ENCODE results near the gene CYP24A1.

The CYP24A1 gene

DNA sequence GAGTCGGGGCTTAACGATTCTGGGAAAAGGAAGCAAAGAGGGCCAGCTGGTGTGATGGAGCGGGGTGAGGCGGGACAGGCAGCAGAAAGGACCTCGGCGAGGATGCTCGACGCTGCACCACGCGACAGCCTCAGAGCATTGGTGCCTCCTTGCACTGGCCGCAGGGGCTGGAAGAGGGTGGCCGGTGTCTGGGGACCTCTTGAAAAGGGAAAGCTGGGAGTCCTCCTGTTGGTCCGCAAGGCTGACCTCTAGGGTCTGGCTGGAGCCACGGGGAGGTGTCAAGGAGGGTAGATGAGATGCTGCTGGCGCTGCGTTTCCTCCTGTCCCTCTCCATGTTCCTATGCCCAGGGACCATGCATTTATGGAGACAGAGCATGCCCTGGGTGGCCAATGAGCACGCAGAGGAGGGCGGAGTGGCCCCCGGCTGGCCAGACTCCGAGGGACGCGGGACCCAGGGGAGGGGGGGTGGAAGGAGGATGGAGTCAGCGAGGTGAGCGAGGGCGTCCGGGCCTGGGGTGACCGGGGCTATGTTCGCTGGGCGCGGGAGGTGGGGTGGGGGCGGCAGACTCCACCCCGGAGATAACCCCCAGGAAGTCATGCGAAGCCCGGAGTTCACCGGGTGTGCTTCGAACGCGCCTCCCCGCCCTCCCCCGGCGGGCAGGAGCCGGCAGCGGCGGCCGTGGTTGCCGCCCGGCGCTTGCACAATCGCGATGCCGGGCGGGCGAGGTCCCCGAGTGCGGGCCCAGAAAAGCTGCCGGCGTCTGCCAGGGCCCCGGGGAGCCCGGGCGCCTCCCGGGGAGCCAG lies at the start of gene CYP24A1:
CYP24A1 (minus strand) TSS at position 334 of the 804 bp plus-strand sequence. CDS start 407 bp downstream, outside the sequence.
- DNase-seq, result no peak

DNA sequence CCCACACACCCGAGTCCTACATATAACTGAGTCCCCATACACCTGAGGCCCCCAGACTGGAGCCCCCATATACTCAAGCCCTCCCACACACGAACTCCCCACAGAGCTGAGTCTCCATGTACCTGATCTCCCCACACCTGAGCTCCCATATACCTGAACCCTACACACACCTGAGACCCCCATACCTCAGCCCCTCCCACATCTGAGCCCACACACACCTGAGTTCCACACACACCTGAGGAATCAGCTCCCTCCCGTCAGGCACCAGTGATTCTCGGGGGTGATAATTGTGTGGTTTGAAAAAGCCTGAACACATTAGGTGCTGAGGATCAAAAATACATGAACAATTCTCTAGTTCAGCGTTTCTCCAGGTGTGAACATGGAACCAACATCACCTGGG lies 49.5 kb upstream of the CYP24A1 start:
- no peak for DNase-seq

DNA sequence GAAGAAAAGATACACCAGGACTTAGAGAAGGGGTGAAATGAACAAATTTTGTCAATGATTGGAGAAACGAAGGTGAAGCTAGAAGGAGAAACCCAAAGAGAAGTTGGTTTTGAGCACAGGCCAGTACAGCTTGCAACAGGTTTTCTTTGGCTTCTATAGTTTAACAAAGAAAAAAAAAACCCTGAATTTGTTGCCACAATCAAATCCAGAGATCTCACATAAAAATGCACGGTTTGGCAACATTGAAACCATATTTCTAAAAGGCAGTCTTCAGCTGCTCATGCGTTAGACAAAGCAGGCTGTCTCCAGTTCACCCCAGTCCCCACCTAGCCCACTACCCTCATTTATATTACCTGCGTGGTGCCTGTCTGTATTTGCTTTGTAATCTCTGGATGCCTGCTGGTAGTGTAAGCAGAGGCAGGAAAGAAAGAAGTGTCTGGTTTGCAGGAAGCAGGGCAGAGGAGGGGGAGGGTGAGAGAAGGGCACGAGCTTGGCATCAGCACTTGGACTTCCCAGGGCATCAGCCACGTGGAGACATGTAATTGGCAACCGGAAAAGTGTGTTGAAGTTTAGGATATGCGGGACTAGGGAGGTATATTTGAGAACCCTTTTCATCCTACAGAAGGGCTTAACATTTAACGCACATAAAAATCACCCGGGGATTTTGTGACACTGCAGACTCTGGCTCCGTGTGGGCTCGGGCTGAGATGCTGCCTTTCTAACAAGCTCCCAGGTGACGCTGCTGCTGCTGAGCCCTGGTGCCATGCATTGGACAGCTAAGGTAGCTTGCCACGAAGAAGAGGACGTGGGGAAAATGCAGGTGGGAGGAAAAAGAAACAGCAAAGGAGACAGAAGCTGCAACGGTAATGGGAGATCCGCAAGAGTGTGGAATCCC lies 48.5 kb upstream of the CYP24A1 start:
- DNase-seq, result peak; percentile 27

DNA sequence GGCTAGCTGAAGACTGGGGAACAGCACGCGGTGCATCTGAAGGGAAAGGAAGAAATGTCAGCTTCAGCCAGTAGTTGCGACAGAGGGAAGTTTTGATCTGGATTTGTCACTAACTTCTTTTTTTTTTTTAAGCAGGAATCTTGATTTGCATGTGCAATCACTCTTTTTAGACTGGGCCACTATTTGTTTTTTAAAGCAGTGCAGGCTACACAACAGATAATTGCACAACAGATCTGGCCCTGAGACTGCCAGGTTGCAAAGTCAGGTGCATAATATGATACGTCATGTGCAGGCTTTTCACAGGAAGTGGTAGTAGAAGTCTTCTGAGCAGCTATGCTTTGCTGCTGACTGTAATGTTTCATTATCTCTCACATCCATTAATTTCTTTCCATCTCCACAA lies 47.6 kb upstream of the CYP24A1 start:
- no peak for DNase-seq

DNA sequence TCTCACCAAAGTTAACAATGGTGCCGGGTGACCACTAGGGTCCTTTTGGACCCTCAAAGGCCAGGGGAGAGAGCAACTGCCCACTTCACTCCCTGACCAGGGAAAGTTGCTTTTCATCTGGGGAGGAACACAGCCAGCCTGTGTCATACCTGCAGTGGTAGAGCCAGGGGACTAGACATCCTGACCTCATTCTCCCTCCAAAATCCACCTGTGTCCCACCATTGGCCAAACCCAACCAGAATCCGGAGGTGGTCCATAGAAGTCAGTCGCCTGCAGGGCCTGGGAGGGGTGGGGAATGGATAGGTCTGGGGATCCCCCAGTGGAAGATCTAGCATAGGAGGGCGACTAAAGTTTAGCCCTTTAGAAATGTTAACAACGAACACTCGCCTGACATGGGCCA lies 46.9 kb upstream of the CYP24A1 start:
- no peak for DNase-seq

DNA sequence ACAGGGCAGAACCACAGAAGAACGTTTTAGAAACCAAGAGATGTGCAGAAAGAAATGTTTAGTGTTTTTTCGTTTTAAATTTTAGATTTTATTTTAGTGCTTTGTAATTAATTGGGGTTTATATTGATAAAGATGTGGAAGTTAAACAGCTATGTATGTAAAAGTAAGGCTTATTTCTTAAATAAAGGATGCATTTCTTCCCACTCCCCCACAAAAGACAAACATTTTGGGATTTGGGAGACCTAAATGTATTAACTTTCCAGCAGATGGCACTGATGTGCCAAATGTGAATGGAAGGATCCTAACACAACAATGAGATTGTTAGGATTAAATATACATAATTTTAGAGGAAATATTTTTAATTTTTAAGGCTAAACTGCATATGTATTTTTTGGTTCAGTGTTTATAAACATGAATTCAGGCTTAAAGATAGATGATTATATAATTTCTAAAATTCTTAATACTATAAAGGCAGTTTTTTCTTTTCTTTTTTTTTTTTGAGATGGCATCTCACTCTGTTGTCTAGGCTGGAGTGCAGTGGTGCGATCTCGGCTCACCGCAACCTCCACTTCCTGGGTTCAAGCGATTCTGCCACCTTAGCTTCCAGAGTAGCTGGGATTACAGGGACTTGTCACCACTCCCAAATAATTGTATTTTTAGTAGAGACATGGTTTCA lies 46.1 kb upstream of the CYP24A1 start:
- DNase-seq, result no peak

DNA sequence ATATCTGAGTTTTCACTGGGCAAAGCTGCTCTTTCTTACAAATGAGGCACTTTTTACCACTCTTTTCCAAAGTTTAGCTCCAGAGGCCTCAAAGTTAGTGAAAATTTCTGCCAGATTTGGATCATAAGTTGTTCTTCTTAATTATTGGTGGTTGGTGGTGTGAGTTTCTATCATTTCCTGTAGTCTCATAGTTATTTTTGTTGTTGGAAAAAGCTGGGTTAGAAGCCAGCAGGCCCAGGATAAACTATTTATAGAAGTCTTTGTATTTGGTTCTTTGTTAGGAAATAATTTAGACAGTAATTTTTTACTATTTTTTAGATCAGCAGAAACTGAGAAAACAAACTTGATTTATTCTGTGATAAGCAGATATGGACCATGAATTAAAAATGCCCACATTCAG lies 44.7 kb upstream of the CYP24A1 start:
- DNase-seq, result no peak

DNA sequence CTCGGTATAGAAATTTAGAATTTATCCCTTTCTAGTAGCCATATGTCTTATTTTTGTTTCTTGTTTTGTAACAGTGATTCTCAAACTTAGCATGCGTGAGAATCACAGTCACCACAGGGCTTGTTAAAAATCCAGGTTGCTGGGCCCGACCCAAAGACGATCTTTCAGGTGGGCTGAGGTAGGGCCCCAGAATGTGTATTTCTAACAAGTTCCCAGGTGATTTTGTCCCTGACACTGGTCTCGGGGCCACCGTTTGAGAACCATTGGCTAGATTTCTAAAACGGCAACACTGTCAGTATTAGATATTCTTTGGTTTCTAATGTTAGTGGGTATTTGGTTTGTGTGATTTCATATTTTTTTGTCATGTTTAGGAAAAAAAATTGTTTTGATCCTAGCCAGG lies 44.0 kb upstream of the CYP24A1 start:
- no peak for DNase-seq

DNA sequence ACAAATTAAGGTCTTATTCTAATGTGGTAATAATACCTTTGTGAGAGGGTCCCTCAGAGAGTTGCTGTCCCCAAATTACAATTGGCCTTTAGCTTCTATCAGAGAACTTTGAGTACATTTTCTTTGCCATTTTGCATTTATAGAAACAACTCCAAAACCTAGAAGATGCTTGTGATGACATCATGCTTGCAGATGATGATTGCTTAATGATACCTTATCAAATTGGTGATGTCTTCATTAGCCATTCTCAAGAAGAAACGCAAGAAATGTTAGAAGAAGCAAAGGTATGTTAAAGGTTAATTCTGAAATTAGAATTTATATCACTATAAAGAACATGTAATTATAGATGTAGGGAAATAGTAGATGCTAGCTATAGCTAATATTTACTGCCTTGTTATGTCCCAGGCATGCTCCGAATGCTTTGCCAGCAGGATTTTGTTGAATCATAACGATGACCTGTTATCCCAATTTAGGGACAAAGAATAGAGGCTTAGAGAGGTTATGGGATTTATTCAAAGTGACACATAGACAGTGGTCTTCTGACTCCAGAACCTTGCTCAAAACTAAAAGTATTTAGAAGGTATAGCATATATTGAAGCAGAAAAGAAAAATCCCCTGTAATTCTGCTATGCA lies 41.5 kb upstream of the CYP24A1 start:
- DNase-seq, result no peak

DNA sequence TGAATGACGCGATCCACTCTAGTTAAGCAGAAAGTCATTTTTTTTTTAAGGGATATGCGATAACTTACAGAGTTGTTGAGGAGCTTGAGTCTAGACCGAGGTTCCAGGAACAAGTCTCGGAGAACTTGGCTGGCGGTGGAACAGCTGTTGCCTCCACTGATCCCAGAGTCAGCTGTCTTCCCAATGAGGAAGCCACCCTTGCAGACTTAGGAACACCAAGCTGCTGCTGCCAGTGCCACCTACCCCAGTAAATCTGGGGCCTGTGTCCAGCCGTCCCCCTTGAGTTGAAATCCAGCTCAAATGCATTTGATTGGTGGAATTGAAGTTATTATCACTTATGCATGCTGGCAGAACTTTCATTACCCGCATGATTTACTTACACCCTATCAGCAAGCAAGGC lies 40.8 kb upstream of the CYP24A1 start:
- DNase-seq, result no peak

DNA sequence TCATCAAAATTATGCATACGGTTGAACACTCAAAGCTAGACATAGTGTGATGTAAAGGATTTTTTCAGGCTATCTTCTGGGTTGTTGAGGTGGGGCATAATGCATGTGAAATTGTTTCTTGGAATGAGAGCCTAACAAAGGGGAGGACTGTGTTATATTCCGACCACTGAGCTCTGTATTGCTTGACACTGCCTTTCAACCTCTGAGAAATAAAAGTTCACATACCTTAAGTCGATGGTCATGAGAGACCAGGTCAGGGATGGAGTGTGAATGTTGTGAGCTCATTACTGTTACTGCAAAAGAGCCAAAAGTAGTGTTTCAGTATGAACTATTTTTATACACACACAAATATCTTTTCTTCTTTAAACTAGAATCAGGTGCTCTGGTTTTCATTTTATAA lies 39.1 kb upstream of the CYP24A1 start:
- no peak for DNase-seq

DNA sequence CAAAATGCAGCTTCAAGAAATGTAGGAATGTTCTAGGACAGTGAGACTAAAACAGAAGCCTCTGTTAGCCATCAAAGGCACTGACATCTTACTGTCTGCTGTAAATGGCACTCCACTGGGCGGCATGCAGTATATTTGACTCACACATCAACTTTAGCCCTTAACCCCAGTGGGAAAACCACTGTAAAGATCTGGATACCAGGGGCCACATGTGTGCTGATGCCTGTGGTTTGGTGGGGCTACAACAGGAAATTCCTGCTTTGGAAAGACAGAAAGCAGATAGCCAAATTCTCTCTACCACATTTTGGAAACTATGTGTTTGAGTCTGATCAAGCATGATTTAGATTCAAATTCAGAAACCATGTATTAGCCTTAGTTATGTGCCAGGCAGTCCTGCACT lies 38.4 kb upstream of the CYP24A1 start:
- no peak for DNase-seq

DNA sequence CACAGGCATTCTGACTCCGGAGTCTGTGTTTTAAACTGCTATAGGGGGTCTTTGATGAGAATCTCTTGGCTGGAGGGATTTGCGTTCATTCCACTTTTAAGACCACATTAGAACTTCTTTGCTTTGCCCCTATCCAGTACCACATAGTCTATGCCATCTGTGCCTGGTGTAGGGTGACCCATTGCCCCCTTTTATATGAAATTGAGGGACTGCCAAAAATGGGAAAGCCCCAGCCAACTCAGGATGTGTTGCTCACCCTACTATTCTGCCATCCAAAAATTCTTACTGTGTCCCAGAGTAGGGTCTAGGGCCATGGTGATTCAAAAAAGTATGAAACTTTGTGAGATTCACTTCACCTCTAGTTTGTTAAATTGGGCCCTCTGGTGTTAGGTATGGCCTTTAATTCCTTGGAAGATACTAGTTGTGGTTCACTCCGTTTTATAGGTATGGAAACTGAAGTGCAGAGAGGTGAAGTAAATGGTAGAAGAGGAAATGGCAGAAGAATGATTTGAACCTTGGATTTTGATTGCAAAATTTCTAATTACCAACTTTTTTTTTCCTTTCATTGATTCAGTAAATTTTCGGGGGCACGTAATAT lies 35.5 kb upstream of the CYP24A1 start:
- no peak for DNase-seq

DNA sequence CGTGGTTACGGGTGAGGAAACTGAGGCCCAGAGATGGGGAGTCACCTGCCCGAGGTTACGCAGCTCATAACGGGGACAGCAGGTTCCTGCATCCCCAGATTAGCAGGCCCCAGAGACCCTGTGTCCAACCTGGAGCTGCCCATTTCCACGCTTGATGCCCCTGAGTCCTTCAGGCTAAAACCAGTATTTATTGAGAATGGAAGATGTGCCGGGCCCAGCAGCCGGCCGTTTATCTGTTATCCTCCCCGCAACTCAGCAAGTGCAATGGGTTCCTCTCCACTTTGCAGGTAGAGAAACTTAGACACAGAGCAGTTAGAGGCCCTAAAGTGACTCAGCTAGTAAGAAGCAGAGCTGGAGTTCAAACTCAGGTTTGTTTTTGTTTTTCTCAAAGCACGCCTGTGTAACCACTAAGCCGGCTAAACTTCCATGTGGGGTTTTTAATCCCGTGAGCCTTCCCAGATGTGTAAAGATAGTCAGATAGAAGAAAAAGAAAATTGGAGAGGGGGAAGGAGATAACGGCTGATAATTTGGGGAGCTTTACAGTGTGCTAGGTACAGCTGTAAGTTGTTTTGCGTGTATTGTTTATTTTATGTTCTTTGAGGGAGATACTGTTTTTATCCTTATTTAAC lies 34.9 kb upstream of the CYP24A1 start:
- no peak for DNase-seq

DNA sequence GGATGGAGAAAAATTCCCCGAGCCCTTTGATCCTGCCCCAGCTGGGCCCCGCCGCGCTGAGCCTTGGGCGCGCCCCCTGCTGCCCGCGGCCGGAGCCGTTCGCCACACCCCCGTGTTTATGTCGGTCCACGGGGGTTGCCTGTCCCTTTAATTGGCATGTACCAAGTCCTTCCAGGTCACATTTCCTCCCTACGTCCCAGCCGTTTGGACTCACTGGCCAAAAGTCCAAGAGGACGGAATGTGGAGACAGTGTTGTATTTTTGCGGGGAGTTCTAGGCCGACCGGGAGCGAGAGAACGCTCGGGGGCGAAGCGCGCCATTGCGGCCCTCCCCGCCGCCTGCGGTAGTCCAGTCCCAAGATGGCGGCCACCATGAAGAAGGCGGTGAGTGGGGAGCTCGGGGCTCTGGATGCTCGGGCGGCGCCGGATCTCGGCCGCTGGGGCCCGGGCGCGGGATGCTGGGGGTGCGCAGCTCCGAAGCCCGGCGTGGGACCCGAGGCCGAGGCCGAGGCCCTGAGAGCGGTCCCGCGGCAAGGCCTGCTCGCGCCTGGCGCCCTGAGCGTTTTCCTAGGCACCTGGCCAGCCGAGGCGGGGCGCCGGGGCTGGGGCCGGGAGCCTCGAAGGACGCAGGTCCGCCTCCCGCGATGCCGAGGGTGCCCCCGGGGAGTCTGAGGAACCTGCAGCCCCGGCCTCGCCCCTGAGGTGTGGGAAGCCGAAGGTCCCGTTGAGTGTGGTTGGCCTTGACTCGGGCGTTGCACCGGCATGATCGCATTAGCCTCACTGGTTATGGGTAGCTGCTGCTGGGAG lies 34.2 kb upstream of the CYP24A1 start, which contains the start of gene PFDN4:
PFDN4 (plus strand) TSS at position 345 of the 805 bp plus-strand sequence; CDS start at position 359, 14 bp downstream.
- peak; percentile 31 for DNase-seq

DNA sequence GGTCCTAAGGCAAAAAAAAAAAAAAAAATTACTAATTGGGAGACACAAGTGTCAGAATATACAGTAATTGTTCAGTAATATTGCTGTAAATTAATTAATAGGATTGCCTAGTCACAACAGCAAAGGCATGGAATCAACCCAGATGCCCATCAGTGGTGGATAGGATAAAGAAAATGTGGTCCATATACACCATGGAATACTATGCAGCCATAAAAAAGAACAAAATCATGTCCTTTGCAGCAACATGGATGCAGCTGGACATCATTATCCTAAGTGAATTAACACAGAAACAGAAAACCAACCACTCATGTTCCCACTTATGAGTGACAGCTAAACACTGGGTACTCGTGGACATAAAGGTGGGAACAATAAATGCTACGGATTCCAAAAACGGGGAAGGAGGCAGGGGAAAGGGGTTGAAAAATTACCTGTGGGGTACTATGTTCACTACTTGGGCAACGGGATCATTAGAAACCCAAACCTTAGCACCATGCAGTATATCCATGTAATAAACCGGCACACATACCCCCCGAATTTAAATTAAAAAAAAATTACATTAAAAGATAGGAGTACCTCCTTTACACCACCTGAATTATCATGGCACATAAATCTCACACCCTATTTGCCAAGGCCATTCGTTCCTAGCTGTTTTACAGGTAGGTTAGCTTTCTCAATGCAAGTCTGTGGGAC lies 33.4 kb upstream of the CYP24A1 start:
- DNase-seq, result no peak

DNA sequence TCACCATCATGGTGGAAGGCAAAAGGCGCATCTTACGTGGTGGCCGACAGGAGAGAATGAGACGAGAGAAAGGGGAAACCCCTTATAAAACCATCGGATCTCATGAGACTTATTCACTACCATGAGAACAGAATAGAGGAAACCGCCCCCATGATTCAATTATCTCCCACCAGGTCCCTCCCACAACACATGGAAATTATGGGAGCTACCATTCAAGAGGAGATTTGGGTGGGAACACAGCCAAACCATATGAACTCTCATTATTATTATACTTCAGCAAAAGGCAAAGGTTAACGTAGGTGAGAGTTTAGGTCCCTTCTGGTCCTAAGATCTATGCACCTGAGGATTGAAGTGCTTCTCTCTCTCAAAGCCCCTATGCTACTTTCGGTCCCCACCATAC lies 31.7 kb upstream of the CYP24A1 start:
- DNase-seq, result no peak

DNA sequence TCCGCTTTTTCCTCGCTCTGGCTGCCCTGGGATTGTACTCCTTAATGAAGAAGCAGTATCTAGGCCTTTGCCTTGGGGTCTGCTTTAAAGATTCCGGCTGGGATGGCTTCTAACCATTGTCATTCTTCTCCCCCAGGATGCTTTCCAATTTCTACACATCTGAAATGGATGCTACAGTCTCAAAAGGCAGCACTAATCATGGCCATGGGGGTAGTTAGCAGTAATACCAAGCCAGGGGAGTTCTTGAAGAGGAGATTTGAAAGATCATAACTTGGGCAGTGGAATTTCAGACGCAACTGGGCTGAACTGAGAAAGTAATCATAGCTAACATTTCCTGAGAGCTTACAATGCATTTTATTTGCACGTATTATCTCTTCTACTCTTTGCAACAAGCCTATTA lies 30.7 kb upstream of the CYP24A1 start:
- no peak for DNase-seq

DNA sequence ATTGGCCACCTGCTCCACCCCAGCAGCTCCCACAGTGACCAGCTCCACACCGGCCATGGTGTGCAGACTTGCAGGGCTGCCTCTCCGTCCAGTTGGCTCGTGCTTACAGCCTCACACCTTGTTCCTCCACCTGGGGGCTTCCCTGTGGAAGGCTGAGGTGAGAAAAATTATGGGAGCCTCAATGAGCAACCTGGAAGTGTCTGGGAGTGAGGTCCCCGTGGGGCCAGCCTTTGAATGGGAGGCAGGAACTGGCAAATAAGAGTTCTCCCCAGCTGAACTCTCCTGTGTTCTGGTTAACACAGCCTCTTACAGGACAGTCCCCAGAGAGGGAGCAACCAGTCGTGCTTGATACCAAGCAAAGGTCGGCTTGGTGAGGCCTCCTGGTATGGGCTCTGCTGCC lies 30.3 kb upstream of the CYP24A1 start:
- no peak for DNase-seq

DNA sequence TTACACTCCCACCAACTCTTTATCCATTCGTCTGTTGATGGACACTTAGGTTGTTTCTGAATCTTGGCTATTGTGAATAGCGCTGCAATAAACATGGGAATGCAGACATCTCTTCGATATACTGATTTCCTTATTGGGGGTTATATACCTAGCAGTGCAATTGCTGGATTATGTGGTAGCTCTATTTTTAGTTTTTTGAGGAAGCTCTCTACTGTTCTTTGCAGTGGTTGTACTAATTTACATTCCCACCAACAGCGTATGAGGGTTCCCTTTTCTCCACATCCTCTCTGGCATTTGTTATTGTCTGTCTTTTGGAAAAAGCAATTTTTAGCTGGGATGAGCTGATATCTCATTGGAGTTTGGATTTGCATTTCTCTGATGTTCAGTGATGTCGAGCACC lies 29.5 kb upstream of the CYP24A1 start:
- DNase-seq, result no peak

All from NCI-H748 treated with DMSO at 0.1 percent for 48 hours (cell line).